Gastrocnemius medialis (tissue), 4 donors: ENCODE results near the gene LY86. TPM values are rescaled to one million over a fixed set of nuclear protein-coding genes. Genes with fewer than 3 reads are reported as not detected.

ENCODE experiments used
- ATAC-seq, 2 donors: fragments of 150-250 bp; one replicate each; pipeline ENCODE4 v1.9.1; 2016
- DNase-seq, 2 donors: peaks; one replicate each; pipeline ENCODE4 v3.0.0-alpha.2; 2019
- H3K27ac ChIP-seq, 4 donors: fragments of 200-600 bp; sonication (generic); 1 replicate in 1 of 4; 2 replicates in 3 of 4; pipeline ENCODE4 v1.5.1; 2016 to 2018; ENCODE audit warnings: mild to moderate bottlenecking in 2 of 4, moderate library complexity in 1 of 4
- H3K27me3 ChIP-seq, 3 donors: fragments of 200-600 bp; sonication (generic) in 2 of 3; 1 replicate in 1 of 3; 2 replicates in 2 of 3; pipeline versions ENCODE4 v1.5.1 to v1.6.0; 2016 to 2019; ENCODE audit warnings: mild to moderate bottlenecking in 1 of 3, moderate library complexity in 1 of 3
- H3K36me3 ChIP-seq, 2 donors: fragments of 200-600 bp; sonication (generic) in 1 of 2; one replicate each; pipeline ENCODE4 v1.5.1; 2017 to 2018
- H3K4me1 ChIP-seq, 2 donors: fragments of 200-600 bp; sonication (generic) in 1 of 2; one replicate each; pipeline ENCODE4 v1.5.1; 2016 to 2017; ENCODE audit warnings: mild to moderate bottlenecking in 2 of 2
- H3K4me3 ChIP-seq, 4 donors: fragments of 200-600 bp; sonication (generic) in 3 of 4; 1 replicate in 1 of 4; 2 replicates in 3 of 4; pipeline ENCODE4 v1.5.1; 2016 to 2019; ENCODE audit warnings: mild to moderate bottlenecking in 2 of 4
- H3K9me3 ChIP-seq, 3 donors: fragments of 200-600 bp; sonication (generic) in 2 of 3; 1 replicate in 1 of 3; 2 replicates in 2 of 3; pipeline ENCODE4 v1.5.1; 2016 to 2019
- POLR2A ChIP-seq, 2 donors: fragments of 450-650 bp; IDR thresholded peaks; one replicate each; pipeline ENCODE4 v1.6.1; 2017; ENCODE audit warnings: antibody characterized with exemption in 2 of 2, mild to moderate bottlenecking in 2 of 2, moderate library complexity in 2 of 2
- in situ Hi-C, 4 donors: fragments of 200-750 bp; cut with MboI; loops; one replicate each; pipeline versions ENCODE4 v1.15.0 to v1.8.0; 2017; ENCODE audit warnings: low sequenced_read_pairs in 4 of 4
- intact Hi-C: fragments of 100-400 bp; cut with DNase I; formaldehyde crosslinking; loops from one replicate; pipeline ENCODE4 v1.15.1; 2023; ENCODE audit warnings: low total_unique reads
- total RNA-seq, 4 donors: library from RNA; depleted of rRNA; stranded (reverse); fragments of >200 nt; gene quantifications; one replicate each; pipeline versions ENCODE4 v1.1.0 to v1.2.3, GENCODE V29; 2016
- TF ChIP-seq, protein P1 (sequence below), 5 experiments: fragments of 450-650 bp in 3 of 5; fragments of 200-600 bp in 2 of 5; sonication (generic) in 2 of 5; IDR thresholded peaks in 4 of 5; conservative IDR thresholded peaks in 1 of 5; 1 replicate in 4 of 5; 2 replicates in 1 of 5; pipeline ENCODE4 v1.5.1; 2016 to 2019; ENCODE audit warnings: antibody characterized with exemption in 5 of 5, mild to moderate bottlenecking in 3 of 5, moderate library complexity in 3 of 5

Gene LY86
- total RNA-seq, 4 donors from 2014 or later: 0.49 to 1.3 TPM; not detected in 2

- H3K27ac ChIP-seq: no peak overlapping the region
- no peak overlapping the region for H3K4me3 ChIP-seq
- DNase-seq: no peak
- in situ Hi-C loops: no loop called here
- no peaks in the 10 kb centered on the region for H3K36me3 ChIP-seq
- ATAC-seq: no peak
- H3K4me1 ChIP-seq: no peaks in the 10 kb centered on the region
- no peak for TF ChIP-seq POLR2A (IDR thresholded peaks at IDR 0.05)
- TF ChIP-seq, protein P1, sequence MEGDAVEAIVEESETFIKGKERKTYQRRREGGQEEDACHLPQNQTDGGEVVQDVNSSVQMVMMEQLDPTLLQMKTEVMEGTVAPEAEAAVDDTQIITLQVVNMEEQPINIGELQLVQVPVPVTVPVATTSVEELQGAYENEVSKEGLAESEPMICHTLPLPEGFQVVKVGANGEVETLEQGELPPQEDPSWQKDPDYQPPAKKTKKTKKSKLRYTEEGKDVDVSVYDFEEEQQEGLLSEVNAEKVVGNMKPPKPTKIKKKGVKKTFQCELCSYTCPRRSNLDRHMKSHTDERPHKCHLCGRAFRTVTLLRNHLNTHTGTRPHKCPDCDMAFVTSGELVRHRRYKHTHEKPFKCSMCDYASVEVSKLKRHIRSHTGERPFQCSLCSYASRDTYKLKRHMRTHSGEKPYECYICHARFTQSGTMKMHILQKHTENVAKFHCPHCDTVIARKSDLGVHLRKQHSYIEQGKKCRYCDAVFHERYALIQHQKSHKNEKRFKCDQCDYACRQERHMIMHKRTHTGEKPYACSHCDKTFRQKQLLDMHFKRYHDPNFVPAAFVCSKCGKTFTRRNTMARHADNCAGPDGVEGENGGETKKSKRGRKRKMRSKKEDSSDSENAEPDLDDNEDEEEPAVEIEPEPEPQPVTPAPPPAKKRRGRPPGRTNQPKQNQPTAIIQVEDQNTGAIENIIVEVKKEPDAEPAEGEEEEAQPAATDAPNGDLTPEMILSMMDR (IDR thresholded peaks at IDR 0.05 in 4 of 5, conservative IDR thresholded peaks at IDR 0.05 in 1 of 5): no peak
- no peaks in the 10 kb centered on the region for H3K27me3 ChIP-seq
- intact Hi-C loops: no loop called here
- H3K9me3 ChIP-seq: peaks cover 0 to 6% (median 0%) of the 10 kb centered on the region in 3 donors
Observed at GRCh38 chr6:6600875-6601274, 12.4 kb downstream of the LY86 start.

DNA sequence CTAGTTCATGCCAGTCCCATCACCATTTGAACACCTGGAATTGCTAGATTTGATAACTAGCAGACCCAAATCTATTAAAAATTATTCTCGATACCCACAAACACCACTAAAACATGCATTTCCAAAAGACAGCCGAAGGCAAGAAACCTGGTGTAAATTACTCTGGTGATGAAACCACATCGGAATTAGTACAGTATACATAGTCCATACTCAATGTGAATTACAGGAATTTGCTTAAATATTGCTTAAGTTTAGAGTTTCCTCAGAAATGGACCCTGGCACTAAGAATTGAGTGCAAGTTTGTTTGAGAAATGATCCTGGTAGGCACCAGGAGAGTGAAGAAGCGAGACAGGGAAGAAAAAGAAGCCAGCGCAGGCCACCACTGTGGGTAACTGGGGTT is 13.7 kb downstream of the LY86 start:
- in situ Hi-C loops (no loop called here), intact Hi-C loops (no loop called here)
- Histone ChIP-seq H3K27ac (no peak overlapping the region), H3K27me3 (no peaks in the 10 kb centered on the region), H3K9me3 (peaks cover 0 to 6% (median 0%) of the 10 kb centered on the region in 3 donors), H3K36me3 (no peaks in the 10 kb centered on the region), H3K4me1 (no peaks in the 10 kb centered on the region), H3K4me3 (no peak overlapping the region)
- TF ChIP-seq, protein P1 (IDR thresholded peaks at IDR 0.05 in 4 of 5, conservative IDR thresholded peaks at IDR 0.05 in 1 of 5): no peak
- no peak for TF ChIP-seq POLR2A (IDR thresholded peaks at IDR 0.05)
- DNase-seq: no peak
- ATAC-seq: no peak

GRCh38 chr6:6603317-6603716 is 14.8 kb downstream of the LY86 start:
- ATAC-seq (no peak), DNase-seq (no peak)
- Histone ChIP-seq H3K27me3 (no peaks in the 10 kb centered on the region), H3K4me3 (no peak overlapping the region), H3K9me3 (peaks cover 0 to 6% (median 0%) of the 10 kb centered on the region in 3 donors), H3K36me3 (no peaks in the 10 kb centered on the region), H3K4me1 (no peaks in the 10 kb centered on the region), H3K27ac (no peak overlapping the region)
- in situ Hi-C loops (no loop called here), intact Hi-C loops (no loop called here)
- TF ChIP-seq POLR2A (IDR thresholded peaks at IDR 0.05): no peak
- TF ChIP-seq, protein P1 (IDR thresholded peaks at IDR 0.05 in 4 of 5, conservative IDR thresholded peaks at IDR 0.05 in 1 of 5): no peak

DNA sequence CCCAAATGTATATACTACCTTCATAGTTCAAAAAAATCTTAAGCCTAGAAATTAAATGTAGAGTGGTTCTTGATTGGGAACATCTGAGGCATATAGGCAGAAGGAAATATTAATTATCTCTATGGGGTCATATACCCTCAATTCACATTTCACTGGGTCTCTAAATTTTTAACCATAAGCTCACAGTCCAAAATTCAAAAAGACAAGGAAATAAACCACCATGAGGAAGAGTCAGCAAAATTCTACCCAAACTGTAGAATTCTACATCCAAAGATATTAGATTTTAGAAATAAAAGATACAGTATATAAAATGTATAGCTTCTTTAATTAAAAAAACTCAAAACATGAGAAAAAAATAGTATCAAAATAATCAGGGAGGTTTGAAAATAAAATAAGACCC is 15.5 kb downstream of the LY86 start:
- Histone ChIP-seq H3K27ac (no peak overlapping the region), H3K27me3 (no peaks in the 10 kb centered on the region), H3K4me3 (no peak overlapping the region), H3K9me3 (peaks cover 0 to 6% (median 0%) of the 10 kb centered on the region in 3 donors), H3K36me3 (no peaks in the 10 kb centered on the region), H3K4me1 (no peaks in the 10 kb centered on the region)
- intact Hi-C loops: no loop called here
- DNase-seq: no peak
- no peak for TF ChIP-seq POLR2A (IDR thresholded peaks at IDR 0.05)
- TF ChIP-seq, protein P1 (IDR thresholded peaks at IDR 0.05 in 4 of 5, conservative IDR thresholded peaks at IDR 0.05 in 1 of 5): no peak
- ATAC-seq: no peak
- in situ Hi-C loops: no loop called here

DNA sequence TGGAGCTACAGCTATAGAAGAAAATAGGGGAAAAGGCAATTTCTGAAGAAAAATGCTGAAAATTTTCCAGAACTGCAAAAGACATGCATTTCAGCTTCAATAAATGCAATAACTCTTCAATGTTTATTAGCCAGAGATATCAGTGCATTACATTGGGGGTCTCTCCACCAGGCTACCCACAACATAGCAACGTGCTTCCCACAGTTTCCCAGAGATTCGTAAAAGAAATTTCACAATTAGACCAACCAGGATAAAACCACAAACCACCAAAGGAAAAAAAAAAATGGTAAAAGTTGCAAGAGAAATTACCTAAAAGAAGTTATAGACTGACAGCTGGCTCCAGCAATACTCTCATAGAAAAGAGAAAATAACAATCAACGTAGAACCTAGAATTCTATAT is 16.0 kb downstream of the LY86 start:
- ATAC-seq (no peak), DNase-seq (no peak)
- Histone ChIP-seq H3K9me3 (peaks cover 0 to 6% (median 0%) of the 10 kb centered on the region in 3 donors), H3K27ac (no peak overlapping the region), H3K27me3 (no peaks in the 10 kb centered on the region), H3K4me3 (no peak overlapping the region), H3K4me1 (no peaks in the 10 kb centered on the region), H3K36me3 (no peaks in the 10 kb centered on the region)
- no peak for TF ChIP-seq POLR2A (IDR thresholded peaks at IDR 0.05)
- TF ChIP-seq, protein P1 (IDR thresholded peaks at IDR 0.05 in 4 of 5, conservative IDR thresholded peaks at IDR 0.05 in 1 of 5): no peak
- in situ Hi-C loops: no loop called here
- intact Hi-C loops: no loop called here
